PC-3 (cell line): ENCODE data around the gene SDHAF3. TPM values are rescaled to one million over a fixed set of nuclear protein-coding genes. Genes with fewer than 3 reads are reported as not detected.

Experiments used
- ATAC-seq: fragments of 200-7000 bp; cut with Tn5 transposase; 2 replicates; pipeline ENCODE4 v1.9.1; 2020; ENCODE audit warnings: mild to moderate bottlenecking, moderate library complexity
- BruUV-seq: library from RNA; stranded (reverse); fragments of 400-500 nt; replicated peaks from 2 replicates; lab custom pipeline; 2021; lab: Mats Ljungman, UMichigan
- CTCF ChIA-PET: fragments of 300-600 bp; sonication (Branson Sonifier 250); formaldehyde crosslinking; loops from one replicate; lab custom pipeline; 2022; ENCODE audit warnings: antibody characterized with exemption; lab: Charles Lee
- POLR2A ChIA-PET: fragments of 300-600 bp; sonication (Branson Sonifier 250); formaldehyde crosslinking; loops from one replicate; lab custom pipeline; 2022; ENCODE audit warnings: antibody characterized with exemption; ENCODE audit not compliant: unreplicated experiment; lab: Charles Lee
- DNase-seq: peaks from one replicate; pipeline ENCODE4 v3.0.0-alpha.2; 2015
- H2AFZ ChIP-seq: fragments of 300-600 bp; sonication (generic); 2 replicates; pipeline ENCODE4 v1.6.0; 2016; ENCODE audit warnings: antibody characterized with exemption, low read length
- H3F3A ChIP-seq: fragments of 300-600 bp; sonication (generic); one replicate; pipeline ENCODE4 v1.6.0; 2017; ENCODE audit warnings: antibody characterized with exemption, low read length, control low read depth, mild to moderate bottlenecking; ENCODE audit not compliant: unreplicated experiment
- H3K27ac ChIP-seq: fragments of 300-600 bp; sonication (generic); 2 replicates; pipeline ENCODE4 v1.5.1; 2016; ENCODE audit warnings: mild to moderate bottlenecking, low read length
- H3K27me3 ChIP-seq: fragments of 300-600 bp; sonication (generic); 2 replicates; pipeline ENCODE4 v1.6.1; 2016; ENCODE audit warnings: low read length, mixed read lengths
- H3K36me3 ChIP-seq: fragments of 300-600 bp; sonication (generic); 2 replicates; pipeline ENCODE4 v1.6.1; 2016; ENCODE audit warnings: low read depth, mixed run types, low read length, mixed read lengths
- H3K4me1 ChIP-seq: fragments of 300-600 bp; sonication (generic); 2 replicates; pipeline ENCODE4 v1.5.1; 2016; ENCODE audit warnings: low read length; ENCODE audit not compliant: insufficient read depth
- H3K4me2 ChIP-seq: fragments of 300-600 bp; sonication (generic); 2 replicates; pipeline ENCODE4 v1.6.0; 2016; ENCODE audit warnings: low read length
- H3K4me3 ChIP-seq: fragments of 300-600 bp; sonication (generic); 2 replicates; pipeline ENCODE4 v1.5.1; 2016; ENCODE audit warnings: mild to moderate bottlenecking, low read length, mixed read lengths
- H3K79me2 ChIP-seq: fragments of 300-600 bp; sonication (generic); 2 replicates; pipeline ENCODE4 v1.6.1; 2017; ENCODE audit warnings: low read length, mixed read lengths
- H3K9ac ChIP-seq: fragments of 300-600 bp; sonication (generic); 2 replicates; pipeline ENCODE4 v1.6.0; 2016; ENCODE audit warnings: mild to moderate bottlenecking, low read length
- H3K9me2 ChIP-seq: fragments of 300-600 bp; sonication (generic); replicated peaks from 2 replicates; pipeline ENCODE4 v1.6.1; 2016; ENCODE audit warnings: mixed run types, low read length, mixed read lengths
- H3K9me3 ChIP-seq: fragments of 300-600 bp; sonication (generic); 2 replicates; pipeline ENCODE4 v1.6.1; 2016; ENCODE audit warnings: low read length, mixed read lengths
- H4K20me1 ChIP-seq: fragments of 300-600 bp; sonication (generic); 2 replicates; pipeline ENCODE4 v1.6.1; 2016; ENCODE audit warnings: low read length, mixed read lengths
- EZH2 ChIP-seq: fragments of 300-600 bp; sonication (generic); IDR thresholded peaks from one replicate; pipeline ENCODE4 v1.6.1; 2017; ENCODE audit warnings: antibody characterized with exemption, mild to moderate bottlenecking, low read length; ENCODE audit not compliant: unreplicated experiment
- EZH2phosphoT487 ChIP-seq: fragments of 300-600 bp; sonication (generic); IDR thresholded peaks from 2 replicates; pipeline ENCODE4 v1.6.1; 2018; ENCODE audit warnings: mild to moderate bottlenecking, antibody characterized with exemption, low read length, borderline replicate concordance
- intact Hi-C: fragments of 100-400 bp; cut with micrococcal nuclease; formaldehyde crosslinking; loops from 2 replicates; pipeline ENCODE4 v1.9.0; 2023
- total RNA-seq: library from RNA; depleted of rRNA; stranded (reverse); fragments of >200 nt; gene quantifications from 2 replicates; pipeline ENCODE4 v1.2.3, GENCODE V29; 2014
- TF ChIP-seq, protein P1 (sequence below): fragments of 300-600 bp; sonication (generic); conservative IDR thresholded peaks from 2 replicates; pipeline ENCODE4 v1.5.1; 2017; ENCODE audit warnings: antibody characterized with exemption, low read depth, mild to moderate bottlenecking, low read length

SDHAF3 gene
- total RNA-seq, 1 experiment from 2014 or later, result 19.9 TPM

- no peak overlapping the region for H3K9ac ChIP-seq
- H3F3A ChIP-seq, result no peaks in the 10 kb centered on the region
- H3K9me3 ChIP-seq, result no peaks in the 10 kb centered on the region
- no peak overlapping the region for H3K4me3 ChIP-seq
- intact Hi-C loops, result no loop called here
- no peaks in the 10 kb centered on the region for H3K36me3 ChIP-seq
- no peak for DNase-seq
- H3K27ac ChIP-seq, result no peak overlapping the region
- no TSS peak for BruUV-seq
- H3K9me2 ChIP-seq, result no peaks in the 10 kb centered on the region
- H3K4me1 ChIP-seq, result no peaks in the 10 kb centered on the region
- H2AFZ ChIP-seq, result no peak overlapping the region
- no peaks in the 10 kb centered on the region for H3K79me2 ChIP-seq
- ChIA-PET CTCF (no interaction called here), POLR2A (no interaction called here)
- no peak for ATAC-seq
- no peaks in the 10 kb centered on the region for H4K20me1 ChIP-seq
- no peak overlapping the region for H3K4me2 ChIP-seq
- H3K27me3 ChIP-seq, result peaks cover 9% of the 10 kb centered on the region; the same call in 1 of the 2 replicates
- TF ChIP-seq EZH2phosphoT487 (no peak), EZH2 (no peak)
- TF ChIP-seq, protein P1, sequence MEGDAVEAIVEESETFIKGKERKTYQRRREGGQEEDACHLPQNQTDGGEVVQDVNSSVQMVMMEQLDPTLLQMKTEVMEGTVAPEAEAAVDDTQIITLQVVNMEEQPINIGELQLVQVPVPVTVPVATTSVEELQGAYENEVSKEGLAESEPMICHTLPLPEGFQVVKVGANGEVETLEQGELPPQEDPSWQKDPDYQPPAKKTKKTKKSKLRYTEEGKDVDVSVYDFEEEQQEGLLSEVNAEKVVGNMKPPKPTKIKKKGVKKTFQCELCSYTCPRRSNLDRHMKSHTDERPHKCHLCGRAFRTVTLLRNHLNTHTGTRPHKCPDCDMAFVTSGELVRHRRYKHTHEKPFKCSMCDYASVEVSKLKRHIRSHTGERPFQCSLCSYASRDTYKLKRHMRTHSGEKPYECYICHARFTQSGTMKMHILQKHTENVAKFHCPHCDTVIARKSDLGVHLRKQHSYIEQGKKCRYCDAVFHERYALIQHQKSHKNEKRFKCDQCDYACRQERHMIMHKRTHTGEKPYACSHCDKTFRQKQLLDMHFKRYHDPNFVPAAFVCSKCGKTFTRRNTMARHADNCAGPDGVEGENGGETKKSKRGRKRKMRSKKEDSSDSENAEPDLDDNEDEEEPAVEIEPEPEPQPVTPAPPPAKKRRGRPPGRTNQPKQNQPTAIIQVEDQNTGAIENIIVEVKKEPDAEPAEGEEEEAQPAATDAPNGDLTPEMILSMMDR, result no peak
Observed at GRCh38 chr7:97198596-97198995, 81.1 kb downstream of the SDHAF3 start.

GRCh38 chr7:97200018-97200417 lies 82.5 kb downstream of the SDHAF3 start:
- no peak overlapping the region for H3K4me3 ChIP-seq
- H3K27ac ChIP-seq, result no peak overlapping the region
- TF ChIP-seq, protein P1, result no peak
- TF ChIP-seq EZH2phosphoT487, result no peak
- no peak for TF ChIP-seq EZH2
- ATAC-seq, result no peak
- H3K4me2 ChIP-seq, result no peak overlapping the region
- H3K9me3 ChIP-seq, result no peaks in the 10 kb centered on the region
- no peaks in the 10 kb centered on the region for H3K36me3 ChIP-seq
- no peaks in the 10 kb centered on the region for H3K79me2 ChIP-seq
- no peaks in the 10 kb centered on the region for H3K4me1 ChIP-seq
- H3K9ac ChIP-seq, result no peak overlapping the region
- intact Hi-C loops, result no loop called here
- no TSS peak for BruUV-seq
- no peak for DNase-seq
- H4K20me1 ChIP-seq, result no peaks in the 10 kb centered on the region
- peaks cover 21% of the 10 kb centered on the region; the same call in 1 of the 2 replicates for H3K27me3 ChIP-seq
- no peaks in the 10 kb centered on the region for H3F3A ChIP-seq
- ChIA-PET POLR2A (no interaction called here), CTCF (no interaction called here)
- no peak overlapping the region for H2AFZ ChIP-seq
- H3K9me2 ChIP-seq, result no peaks in the 10 kb centered on the region

GRCh38 chr7:97203957-97204356 lies 86.5 kb downstream of the SDHAF3 start:
- Histone ChIP-seq H3K9me3 (no peaks in the 10 kb centered on the region), H3K27ac (no peak overlapping the region), H3K9ac (no peak overlapping the region), H3F3A (no peaks in the 10 kb centered on the region), H3K4me1 (no peaks in the 10 kb centered on the region), H4K20me1 (no peaks in the 10 kb centered on the region), H3K36me3 (no peaks in the 10 kb centered on the region), H3K27me3 (peaks cover 37% of the 10 kb centered on the region; the same call in 1 of the 2 replicates), H3K79me2 (no peaks in the 10 kb centered on the region), H3K9me2 (no peaks in the 10 kb centered on the region), H3K4me2 (no peak overlapping the region), H2AFZ (no peak overlapping the region), H3K4me3 (no peak overlapping the region)
- ChIA-PET POLR2A (no interaction called here), CTCF (no interaction called here)
- intact Hi-C loops, result no loop called here
- TF ChIP-seq, protein P1, result no peak
- no peak for TF ChIP-seq EZH2
- TF ChIP-seq EZH2phosphoT487, result no peak
- DNase-seq, result no peak
- no peak for ATAC-seq
- no TSS peak for BruUV-seq
